ENCODE measurements around the gene NRTN.

Gene NRTN

GRCh38 chr19:5767949-5768348 is 36.9 kb upstream of the NRTN start:
- H3K9ac ChIP-seq (ENCODE audit: low read depth, low read length, poor library complexity, severe bottlenecking): no peak overlapping the region
- H2AFZ ChIP-seq (ENCODE audit: low read length): no peak overlapping the region
- H3F3A ChIP-seq (ENCODE audit: low read depth): no peaks in the 10 kb centered on the region
- no peaks in the 10 kb centered on the region for H3K9me2 ChIP-seq (replicated peaks; ENCODE audit: low read depth, low read length)
- H3K27me3 ChIP-seq (ENCODE audit: insufficient read depth, low read length, poor library complexity, severe bottlenecking): no peaks in the 10 kb centered on the region
- no peaks in the 10 kb centered on the region for H3K4me1 ChIP-seq (ENCODE audit: insufficient read depth, low read length, poor library complexity, severe bottlenecking)
- H3K36me3 ChIP-seq (ENCODE audit: insufficient read depth, low read length): no peaks in the 10 kb centered on the region
- no peak overlapping the region for H3K4me3 ChIP-seq (ENCODE audit: low read length, poor library complexity, severe bottlenecking)
- H3K9me3 ChIP-seq (ENCODE audit: insufficient read depth, low read depth, low read length): no peaks in the 10 kb centered on the region
- H3K79me2 ChIP-seq (ENCODE audit: insufficient read depth, low read length): no peaks in the 10 kb centered on the region
- no peaks in the 10 kb centered on the region for H4K20me1 ChIP-seq (ENCODE audit: insufficient read depth, low read length, poor library complexity, severe bottlenecking)
- H3K4me2 ChIP-seq (ENCODE audit: low read depth, low read length, poor library complexity, severe bottlenecking): no peak overlapping the region
- TF ChIP-seq CTCF (conservative IDR thresholded peaks at IDR 0.05; ENCODE audit: low read length): no peak
- TF ChIP-seq EZH2phosphoT487 (IDR thresholded peaks at IDR 0.05; ENCODE audit: borderline replicate concordance): no peak

- H3K4me1 ChIP-seq (ENCODE audit: insufficient read depth, low read length, poor library complexity, severe bottlenecking): no peaks in the 10 kb centered on the region
- no peak overlapping the region for H3K4me3 ChIP-seq (ENCODE audit: low read length, poor library complexity, severe bottlenecking)
- TF ChIP-seq EZH2phosphoT487 (IDR thresholded peaks at IDR 0.05; ENCODE audit: borderline replicate concordance) (no peak), CTCF (conservative IDR thresholded peaks at IDR 0.05; ENCODE audit: low read length) (no peak)
- no peak overlapping the region for H3K4me2 ChIP-seq (ENCODE audit: low read depth, low read length, poor library complexity, severe bottlenecking)
- H3F3A ChIP-seq (ENCODE audit: low read depth): no peaks in the 10 kb centered on the region
- no peaks in the 10 kb centered on the region for H3K27me3 ChIP-seq (ENCODE audit: insufficient read depth, low read length, poor library complexity, severe bottlenecking)
- H3K79me2 ChIP-seq (ENCODE audit: insufficient read depth, low read length): no peaks in the 10 kb centered on the region
- H3K9me2 ChIP-seq (replicated peaks; ENCODE audit: low read depth, low read length): no peaks in the 10 kb centered on the region
- H3K9ac ChIP-seq (ENCODE audit: low read depth, low read length, poor library complexity, severe bottlenecking): no peak overlapping the region
- H2AFZ ChIP-seq (ENCODE audit: low read length): no peak overlapping the region; the same call in 1 of the 2 replicates
- H4K20me1 ChIP-seq (ENCODE audit: insufficient read depth, low read length, poor library complexity, severe bottlenecking): no peaks in the 10 kb centered on the region
- no peaks in the 10 kb centered on the region for H3K9me3 ChIP-seq (ENCODE audit: insufficient read depth, low read depth, low read length)
- H3K36me3 ChIP-seq (ENCODE audit: insufficient read depth, low read length): no peaks in the 10 kb centered on the region
Measured at GRCh38 chr19:5772416-5772815, 32.5 kb upstream of the NRTN start.

GRCh38 chr19:5773276-5773675 is 31.6 kb upstream of the NRTN start:
- Histone ChIP-seq H3F3A (ENCODE audit: low read depth) (no peaks in the 10 kb centered on the region), H3K4me3 (ENCODE audit: low read length, poor library complexity, severe bottlenecking) (no peak overlapping the region), H3K9me3 (ENCODE audit: insufficient read depth, low read depth, low read length) (no peaks in the 10 kb centered on the region), H4K20me1 (ENCODE audit: insufficient read depth, low read length, poor library complexity, severe bottlenecking) (no peaks in the 10 kb centered on the region), H2AFZ (ENCODE audit: low read length) (peak overlapping the region; percentile 43; the same call in 1 of the 2 replicates), H3K4me2 (ENCODE audit: low read depth, low read length, poor library complexity, severe bottlenecking) (no peak overlapping the region), H3K79me2 (ENCODE audit: insufficient read depth, low read length) (no peaks in the 10 kb centered on the region), H3K9ac (ENCODE audit: low read depth, low read length, poor library complexity, severe bottlenecking) (no peak overlapping the region), H3K27me3 (ENCODE audit: insufficient read depth, low read length, poor library complexity, severe bottlenecking) (no peaks in the 10 kb centered on the region), H3K4me1 (ENCODE audit: insufficient read depth, low read length, poor library complexity, severe bottlenecking) (no peaks in the 10 kb centered on the region), H3K36me3 (ENCODE audit: insufficient read depth, low read length) (no peaks in the 10 kb centered on the region), H3K9me2 (replicated peaks; ENCODE audit: low read depth, low read length) (no peaks in the 10 kb centered on the region)
- TF ChIP-seq EZH2phosphoT487 (IDR thresholded peaks at IDR 0.05; ENCODE audit: borderline replicate concordance) (no peak), CTCF (conservative IDR thresholded peaks at IDR 0.05; ENCODE audit: low read length) (no peak)
